Stomach (tissue), 9 donors: ENCODE results near the gene DGCR2. TPM values are rescaled to one million over a fixed set of nuclear protein-coding genes. Genes with fewer than 3 reads are reported as not detected.

Experiments
- DNase-seq, 2 donors: peaks; one replicate each; pipeline versions ENCODE4 v3.0.0 to v3.0.0-alpha.2; 2013 to 2019
- H3K27ac ChIP-seq, 5 donors: fragments of 200-600 bp in 4 of 5; sonication (generic) in 4 of 5; one replicate each; pipeline ENCODE4 v1.5.1; 2013 to 2019; ENCODE audit warnings: mild to moderate bottlenecking in 1 of 5, moderate library complexity in 1 of 5
- H3K27me3 ChIP-seq, 3 donors: fragments of 200-600 bp; sonication (generic); one replicate each; pipeline ENCODE4 v1.5.1; 2017 to 2019; ENCODE audit warnings: mixed run types in 1 of 3
- H3K36me3 ChIP-seq, 4 donors: fragments of 200-600 bp; sonication (generic); 1 replicate in 3 of 4; 2 replicates in 1 of 4; pipeline ENCODE4 v1.5.1; 2016 to 2019
- H3K4me1 ChIP-seq, 4 donors: fragments of 200-600 bp; sonication (generic); one replicate each; pipeline ENCODE4 v1.5.1; 2016 to 2019
- H3K4me3 ChIP-seq, 4 donors: fragments of 200-600 bp; sonication (generic) in 3 of 4; one replicate each; pipeline ENCODE4 v1.5.1; 2016 to 2019; ENCODE audit warnings: mild to moderate bottlenecking in 1 of 4
- H3K9me3 ChIP-seq, 4 donors: fragments of 200-600 bp; sonication (generic); one replicate each; pipeline ENCODE4 v1.5.1; 2016 to 2019
- EP300 ChIP-seq: sonication (generic); formaldehyde crosslinking; IDR thresholded peaks from one replicate; pipeline ENCODE4 v1.6.1; 2017; ENCODE audit warnings: antibody characterized with exemption
- POLR2A ChIP-seq, 4 donors: fragments of 450-650 bp; IDR thresholded peaks; one replicate each; pipeline ENCODE4 v1.6.1; 2016; ENCODE audit warnings: antibody characterized with exemption in 4 of 4, control low read depth in 2 of 4, mild to moderate bottlenecking in 1 of 4, moderate library complexity in 1 of 4
- POLR2AphosphoS5 ChIP-seq, 3 donors: sonication (generic); formaldehyde crosslinking; IDR thresholded peaks; one replicate each; pipeline ENCODE4 v1.6.1; 2016; ENCODE audit warnings: antibody characterized with exemption in 3 of 3
- WGBS, 5 donors: extraction: QIAGEN DNeasy Blood & Tissue Kit in 3 of 5; methylation state at CpG; one replicate each; pipeline versions ENCODE4 v1.1.5 to v1.1.7; 2013 to 2018; 5-methylcytosine and 5-hydroxymethylcytosine counted together
- intact Hi-C: fragments of 100-400 bp; cut with DNase I; formaldehyde crosslinking; loops from one replicate; pipeline ENCODE4 v1.15.1; 2023; ENCODE audit warnings: low total_unique reads
- polyA plus RNA-seq, 3 donors: library from polyadenylated mRNA; stranded (reverse); fragments of 200-250 nt; gene quantifications; one replicate each; pipeline ENCODE4 v1.2.3, GENCODE V29; 2013
- total RNA-seq, 5 donors: library from RNA; depleted of rRNA; stranded (reverse); fragments of >200 nt; gene quantifications; one replicate each; pipeline versions ENCODE4 v1.1.0 to v1.2.3, GENCODE V29; 2014 to 2016
- TF ChIP-seq, protein P1 (sequence below), 7 experiments: fragments of 450-650 bp in 4 of 7; fragments of 200-600 bp in 3 of 7; sonication (generic) in 3 of 7; IDR thresholded peaks; one replicate each; pipeline ENCODE4 v1.5.1; 2016 to 2019; ENCODE audit warnings: antibody characterized with exemption in 7 of 7, control low read depth in 2 of 7, mild to moderate bottlenecking in 1 of 7
- donor health status: healthy with polysubstance abuse.
- donor health status: Bipolar disorder and iron deficiency.
- donor health status: healthy.

The DGCR2 gene
- total and polyA plus RNA-seq, 8 donors = 5.0 to 75.3 (median 35.6) TPM

DNA sequence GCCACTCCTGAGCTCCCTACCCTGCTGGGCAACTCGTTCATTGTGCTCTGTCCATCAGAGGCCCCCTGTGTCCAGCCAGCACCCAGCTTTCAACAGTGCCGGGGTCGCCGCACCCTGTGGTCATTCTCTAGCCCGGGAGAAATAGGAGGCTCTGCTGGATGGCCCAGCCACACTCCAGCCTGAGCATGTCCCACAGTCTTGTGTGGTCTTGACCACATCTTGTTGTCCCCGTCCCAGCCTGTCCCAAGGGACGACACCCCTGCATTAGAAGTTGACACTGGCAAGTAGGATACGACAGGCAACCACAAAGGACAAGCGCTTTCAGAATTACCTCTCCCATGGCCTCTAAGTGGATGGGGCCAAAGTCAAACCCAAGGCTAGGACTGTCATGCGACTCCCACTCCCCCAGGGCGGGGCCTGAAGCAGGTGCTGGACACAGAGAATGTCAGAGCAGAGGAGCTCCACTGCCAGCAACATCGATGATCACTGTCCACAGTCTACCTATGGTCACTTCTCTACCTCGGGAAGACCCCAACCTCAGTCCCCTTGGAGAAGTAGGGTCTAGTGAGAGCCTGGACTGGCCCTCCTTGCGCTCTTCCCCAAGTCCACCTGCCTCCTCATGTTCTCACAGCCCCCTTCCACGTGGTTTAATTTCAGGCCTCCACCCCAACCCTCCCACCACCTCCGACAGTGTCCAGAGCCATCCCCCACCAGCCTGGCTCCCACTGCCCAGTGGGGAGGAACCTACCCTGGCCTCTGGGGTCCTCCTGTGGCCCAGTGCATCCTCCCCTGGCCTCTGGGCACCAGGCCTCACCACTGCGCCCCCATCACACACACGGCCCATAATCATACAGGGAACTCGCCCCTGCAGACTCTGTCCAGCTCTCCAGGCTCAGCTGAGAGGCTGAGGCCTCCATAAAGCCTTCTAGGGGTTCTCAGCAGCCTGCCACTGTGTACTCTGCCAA lies 4.4 kb upstream of the DGCR2 start:
- Histone ChIP-seq H3K27ac (no peak overlapping the region), H3K4me1 (peaks cover 5 to 9% (median 7%) of the 10 kb centered on the region in 4 donors), H3K9me3 (no peaks in the 10 kb centered on the region), H3K4me3 (no peak overlapping the region), H3K36me3 (peaks cover 0 to 9% (median 7%) of the 10 kb centered on the region in 4 donors), H3K27me3 (no peaks in the 10 kb centered on the region)
- no peak for TF ChIP-seq POLR2A (IDR thresholded peaks at IDR 0.05)
- TF ChIP-seq POLR2AphosphoS5 (IDR thresholded peaks at IDR 0.05) = no peak
- no peak for TF ChIP-seq EP300
- TF ChIP-seq, protein P1, sequence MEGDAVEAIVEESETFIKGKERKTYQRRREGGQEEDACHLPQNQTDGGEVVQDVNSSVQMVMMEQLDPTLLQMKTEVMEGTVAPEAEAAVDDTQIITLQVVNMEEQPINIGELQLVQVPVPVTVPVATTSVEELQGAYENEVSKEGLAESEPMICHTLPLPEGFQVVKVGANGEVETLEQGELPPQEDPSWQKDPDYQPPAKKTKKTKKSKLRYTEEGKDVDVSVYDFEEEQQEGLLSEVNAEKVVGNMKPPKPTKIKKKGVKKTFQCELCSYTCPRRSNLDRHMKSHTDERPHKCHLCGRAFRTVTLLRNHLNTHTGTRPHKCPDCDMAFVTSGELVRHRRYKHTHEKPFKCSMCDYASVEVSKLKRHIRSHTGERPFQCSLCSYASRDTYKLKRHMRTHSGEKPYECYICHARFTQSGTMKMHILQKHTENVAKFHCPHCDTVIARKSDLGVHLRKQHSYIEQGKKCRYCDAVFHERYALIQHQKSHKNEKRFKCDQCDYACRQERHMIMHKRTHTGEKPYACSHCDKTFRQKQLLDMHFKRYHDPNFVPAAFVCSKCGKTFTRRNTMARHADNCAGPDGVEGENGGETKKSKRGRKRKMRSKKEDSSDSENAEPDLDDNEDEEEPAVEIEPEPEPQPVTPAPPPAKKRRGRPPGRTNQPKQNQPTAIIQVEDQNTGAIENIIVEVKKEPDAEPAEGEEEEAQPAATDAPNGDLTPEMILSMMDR (IDR thresholded peaks at IDR 0.05) = no peak
- WGBS, 5 donors = 85 to 89% (median 88%) methylated on average over 9 to 19 of the region's 19 CpGs
- intact Hi-C loops = no loop called here
- no peak for DNase-seq

DNA sequence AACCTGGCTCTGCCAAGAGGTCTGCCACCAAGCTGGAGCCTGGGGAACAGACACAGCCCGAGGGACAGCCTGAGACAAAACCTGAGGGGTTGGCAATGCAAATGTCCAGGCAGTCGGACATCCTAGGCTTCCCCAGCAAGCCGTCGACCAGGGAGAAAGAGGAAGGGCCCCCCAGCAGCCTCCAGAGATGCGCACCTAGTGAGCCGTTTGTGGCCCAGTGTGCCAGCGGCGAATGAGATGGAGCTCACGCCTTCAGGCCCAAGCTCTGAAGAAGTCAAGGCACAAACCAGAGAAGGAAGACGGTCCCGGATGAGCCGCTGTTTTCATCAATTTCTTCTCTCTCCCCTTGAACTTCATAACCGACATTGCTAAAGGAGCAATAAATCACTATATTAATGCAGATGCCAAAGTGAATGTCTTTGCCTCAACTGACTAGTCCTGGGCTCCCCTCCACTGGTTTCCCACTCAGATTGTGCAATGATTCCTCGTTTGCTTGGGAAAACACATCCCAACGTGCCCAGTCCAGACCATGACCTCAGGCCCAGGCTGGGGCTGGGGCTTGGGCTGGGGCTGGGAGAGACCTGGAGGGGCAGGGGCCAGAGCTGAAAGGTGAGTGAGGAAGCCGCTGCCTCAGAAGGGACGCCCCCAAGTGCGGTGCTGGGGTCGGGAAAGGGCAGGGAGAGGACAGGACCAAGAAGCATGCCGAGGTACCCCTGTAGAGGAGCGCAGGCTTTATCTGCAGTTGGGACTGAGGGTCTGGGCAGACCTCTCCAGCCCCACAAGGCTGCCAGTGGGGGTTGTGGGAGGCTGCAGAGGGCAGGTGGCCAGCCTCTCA lies 3.5 kb upstream of the DGCR2 start:
- Histone ChIP-seq H3K27me3 (no peaks in the 10 kb centered on the region), H3K9me3 (no peaks in the 10 kb centered on the region), H3K4me1 (peaks cover 9 to 17% (median 15%) of the 10 kb centered on the region in 4 donors), H3K4me3 (no peak overlapping the region), H3K27ac (no peak overlapping the region), H3K36me3 (no peaks in the 10 kb centered on the region)
- intact Hi-C loops = no loop called here
- no peak for DNase-seq
- 78 to 86% (median 81%) methylated on average over 20 to 21 of the region's 21 CpGs for WGBS, 5 donors
- TF ChIP-seq POLR2AphosphoS5 (IDR thresholded peaks at IDR 0.05) (no peak), EP300 (no peak)

DNA sequence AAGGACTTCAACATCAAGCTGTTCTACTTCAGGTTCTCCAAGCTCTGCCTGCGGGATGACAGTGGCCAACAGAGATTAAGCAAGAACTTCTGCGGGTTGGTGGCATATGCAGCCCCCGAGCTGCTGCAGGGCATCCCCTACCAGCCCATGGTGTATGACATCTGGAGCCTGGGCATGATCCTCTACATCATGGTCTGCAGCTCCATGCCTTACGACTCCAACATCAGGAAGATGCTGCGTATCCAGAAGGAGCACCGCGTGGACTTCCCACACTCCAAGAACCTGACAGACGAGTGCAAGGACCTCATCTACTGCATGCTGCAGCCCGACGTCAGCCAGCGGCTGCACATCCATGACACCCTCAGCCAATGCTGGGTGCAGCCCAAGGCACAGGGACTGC lies 2.8 kb upstream of the DGCR2 start:
- Histone ChIP-seq H3K4me1 (peaks cover 16 to 24% (median 22%) of the 10 kb centered on the region in 4 donors), H3K27ac (no peak overlapping the region), H3K27me3 (no peaks in the 10 kb centered on the region), H3K4me3 (no peak overlapping the region), H3K36me3 (peaks cover 0 to 3% (median 0%) of the 10 kb centered on the region in 4 donors), H3K9me3 (no peaks in the 10 kb centered on the region)
- 91 to 96% (median 93%) methylated on average over 10 to 11 of the region's 11 CpGs for WGBS, 5 donors
- intact Hi-C loops = no loop called here
- DNase-seq = no peak
- TF ChIP-seq, protein P1 (IDR thresholded peaks at IDR 0.05) = no peak
- no peak for TF ChIP-seq POLR2A (IDR thresholded peaks at IDR 0.05)
- no peak for TF ChIP-seq POLR2AphosphoS5 (IDR thresholded peaks at IDR 0.05)
- no peak for TF ChIP-seq EP300

DNA sequence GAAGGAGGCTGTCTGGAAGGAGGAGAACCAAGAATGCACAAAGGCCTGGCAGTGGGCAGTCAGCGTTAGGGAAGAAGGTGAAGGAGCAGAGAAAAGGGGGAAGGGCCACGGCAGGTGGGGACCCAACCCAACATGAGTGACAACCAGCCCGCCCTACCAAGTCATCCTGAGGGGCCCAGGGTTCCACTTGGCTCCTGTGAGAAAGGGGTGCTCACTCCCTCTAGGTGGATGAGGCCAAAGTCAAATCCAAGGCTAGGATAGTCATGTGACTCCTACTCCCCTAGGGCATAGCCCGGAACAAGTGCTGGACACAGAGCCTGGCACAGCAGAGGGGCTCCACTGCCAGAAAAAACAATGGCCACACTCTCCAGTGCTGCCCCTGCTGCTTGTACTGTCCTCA lies 2.2 kb upstream of the DGCR2 start:
- H3K36me3 ChIP-seq = peaks cover 0 to 6% (median 0%) of the 10 kb centered on the region in 4 donors
- no peak for DNase-seq
- no peaks in the 10 kb centered on the region for H3K9me3 ChIP-seq
- H3K4me1 ChIP-seq = peaks cover 22 to 31% (median 28%) of the 10 kb centered on the region in 4 donors
- no peak overlapping the region for H3K27ac ChIP-seq
- TF ChIP-seq EP300 = no peak
- no peak for TF ChIP-seq POLR2A (IDR thresholded peaks at IDR 0.05)
- TF ChIP-seq, protein P1 (IDR thresholded peaks at IDR 0.05) = no peak
- no peak for TF ChIP-seq POLR2AphosphoS5 (IDR thresholded peaks at IDR 0.05)
- no peak overlapping the region for H3K4me3 ChIP-seq
- H3K27me3 ChIP-seq = no peaks in the 10 kb centered on the region
- intact Hi-C loops = no loop called here
- 63 to 97% (median 94%) methylated on average over 4 of the region's 4 CpGs for WGBS, 5 donors
